GM18870 (cell line): Measurements from ENCODE around the gene TTBK1.

Experiments
- ATAC-seq: cut with Tn5 transposase; IDR thresholded peaks from one replicate; pipeline ENCODE4 v1.9.1; 2021; ENCODE audit warnings: moderate library complexity; ENCODE audit not compliant: unreplicated experiment

Gene TTBK1

DNA sequence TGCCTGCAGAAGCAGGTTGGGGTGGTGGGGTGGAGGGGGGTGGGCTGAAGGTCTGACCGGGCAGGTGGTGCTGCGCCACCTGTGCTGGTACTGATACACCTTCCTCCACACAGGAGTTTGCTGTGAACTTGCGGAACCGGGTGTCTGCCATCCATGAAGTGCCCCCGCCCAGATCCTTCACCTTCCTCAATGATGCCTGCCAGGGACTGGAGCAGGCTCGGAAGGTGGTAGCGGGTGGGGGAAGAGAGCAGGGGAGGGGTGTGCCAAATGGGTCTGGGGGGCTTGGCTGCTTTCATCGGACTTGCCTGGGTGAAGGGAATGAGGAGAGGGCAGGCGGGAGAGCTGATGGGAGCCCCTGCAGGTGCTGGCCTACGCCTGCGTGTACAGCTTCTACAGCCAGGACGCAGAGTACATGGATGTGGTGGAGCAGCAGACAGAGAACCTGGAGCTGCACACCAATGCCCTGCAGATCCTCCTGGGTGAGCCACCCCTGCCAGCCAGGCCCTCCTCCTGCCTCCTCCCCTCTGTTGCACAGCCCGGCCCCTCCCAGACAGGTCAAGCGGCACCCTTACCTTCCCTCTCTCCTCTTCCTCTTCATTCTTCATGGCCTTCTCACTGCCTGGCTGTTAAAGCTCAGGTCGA lies 20.7 kb upstream of the TTBK1 start:
- no peak for ATAC-seq

DNA sequence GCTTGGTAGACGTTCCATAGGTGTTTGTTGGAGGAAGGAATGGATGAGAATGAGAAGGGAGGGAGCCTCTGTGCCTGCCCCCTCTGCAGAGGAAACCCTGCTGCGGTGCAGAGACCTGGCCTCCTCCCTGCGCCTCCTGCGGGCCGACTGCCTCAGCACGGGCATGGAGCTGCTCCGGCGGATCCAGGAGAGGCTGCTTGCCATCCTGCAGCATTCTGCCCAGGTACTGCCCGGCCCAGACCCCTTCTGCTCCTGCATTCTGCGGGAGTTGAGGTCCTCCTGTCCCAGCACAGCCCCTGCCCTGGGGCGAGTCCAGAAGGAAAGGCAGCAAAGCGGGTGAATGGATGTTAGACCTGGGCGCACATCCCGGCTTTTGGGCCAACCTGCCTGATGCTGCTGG lies 20.1 kb upstream of the TTBK1 start:
- no peak for ATAC-seq

DNA sequence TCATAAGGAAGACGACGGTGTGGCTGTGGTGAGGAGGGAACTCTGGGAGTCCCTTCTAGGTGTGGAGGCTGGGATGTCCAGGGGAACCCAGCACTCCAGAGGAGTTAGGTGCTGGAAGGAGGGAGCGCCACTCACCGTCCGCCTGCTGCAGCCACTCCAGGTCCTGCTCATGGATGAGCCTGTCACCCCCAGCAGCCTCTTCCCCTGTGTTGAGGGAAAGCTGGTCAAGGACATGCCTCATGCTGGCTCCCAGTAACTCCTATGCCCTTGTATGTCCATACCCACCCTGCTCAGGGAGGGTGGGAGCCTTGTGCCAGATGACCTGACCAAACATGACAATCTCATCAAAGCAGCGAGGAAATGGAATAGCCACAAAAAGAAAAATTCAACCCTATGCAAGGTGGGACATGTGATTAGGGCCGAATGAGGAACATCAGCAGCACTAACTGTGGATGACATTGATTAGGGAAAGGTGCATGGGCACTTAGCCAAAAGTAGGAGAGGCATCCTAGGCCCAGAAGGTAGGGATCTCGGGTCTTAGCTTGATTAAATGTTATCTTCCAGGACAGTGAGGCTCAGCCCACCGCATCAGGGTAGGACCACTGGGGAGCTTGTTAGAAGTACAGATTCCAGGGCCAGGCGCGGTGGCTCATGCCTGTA lies 17.0 kb upstream of the TTBK1 start:
- ATAC-seq = no peak

DNA sequence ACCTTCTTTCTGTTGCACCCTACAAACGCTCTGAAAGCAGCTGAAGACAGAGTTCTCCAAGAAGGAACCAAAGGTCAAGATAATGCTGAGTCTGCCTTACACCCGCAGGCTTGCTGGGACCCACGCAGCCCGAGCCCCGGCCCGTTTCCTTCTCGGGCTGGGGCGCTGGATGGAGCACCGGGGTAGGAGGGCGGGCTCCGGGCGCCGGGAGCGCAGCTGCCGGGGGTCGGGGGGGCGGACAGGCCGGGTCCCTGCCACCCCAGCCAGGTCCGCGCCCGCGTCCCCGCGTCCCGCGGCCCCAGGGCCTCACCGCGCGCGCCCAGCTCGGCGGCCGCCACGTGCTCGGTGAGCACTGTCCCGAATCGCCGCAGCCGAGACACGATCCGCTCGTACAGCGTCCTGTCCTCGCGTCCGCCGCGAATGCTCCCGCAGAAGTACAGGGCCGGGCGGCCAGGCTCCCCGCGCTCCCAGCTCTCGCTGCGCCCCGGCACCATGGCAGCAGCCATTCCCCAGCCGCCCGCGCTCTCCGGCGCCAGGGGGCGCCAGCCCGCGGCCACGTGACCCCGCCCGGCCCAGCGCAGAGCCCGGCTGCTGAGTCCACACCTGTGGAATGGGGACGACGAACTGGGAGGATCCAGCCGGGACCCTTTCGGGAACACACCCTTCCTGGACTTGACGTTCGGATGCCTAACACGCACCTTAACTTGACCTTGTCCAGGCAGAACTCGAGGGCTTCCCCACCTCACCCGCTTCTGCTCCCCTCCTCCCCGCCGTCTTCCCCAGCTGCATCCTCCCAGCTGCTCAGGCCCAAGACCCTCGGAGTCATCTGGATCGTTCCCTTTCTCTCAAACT lies 14.1 kb upstream of the TTBK1 start, which contains the start of gene DNPH1:
Gene DNPH1, minus strand, starts transcription at position 531 of the 852 bp plus-strand sequence. Its CDS starts 25 bp downstream, at position 506.
- peak; percentile 59 for ATAC-seq

DNA sequence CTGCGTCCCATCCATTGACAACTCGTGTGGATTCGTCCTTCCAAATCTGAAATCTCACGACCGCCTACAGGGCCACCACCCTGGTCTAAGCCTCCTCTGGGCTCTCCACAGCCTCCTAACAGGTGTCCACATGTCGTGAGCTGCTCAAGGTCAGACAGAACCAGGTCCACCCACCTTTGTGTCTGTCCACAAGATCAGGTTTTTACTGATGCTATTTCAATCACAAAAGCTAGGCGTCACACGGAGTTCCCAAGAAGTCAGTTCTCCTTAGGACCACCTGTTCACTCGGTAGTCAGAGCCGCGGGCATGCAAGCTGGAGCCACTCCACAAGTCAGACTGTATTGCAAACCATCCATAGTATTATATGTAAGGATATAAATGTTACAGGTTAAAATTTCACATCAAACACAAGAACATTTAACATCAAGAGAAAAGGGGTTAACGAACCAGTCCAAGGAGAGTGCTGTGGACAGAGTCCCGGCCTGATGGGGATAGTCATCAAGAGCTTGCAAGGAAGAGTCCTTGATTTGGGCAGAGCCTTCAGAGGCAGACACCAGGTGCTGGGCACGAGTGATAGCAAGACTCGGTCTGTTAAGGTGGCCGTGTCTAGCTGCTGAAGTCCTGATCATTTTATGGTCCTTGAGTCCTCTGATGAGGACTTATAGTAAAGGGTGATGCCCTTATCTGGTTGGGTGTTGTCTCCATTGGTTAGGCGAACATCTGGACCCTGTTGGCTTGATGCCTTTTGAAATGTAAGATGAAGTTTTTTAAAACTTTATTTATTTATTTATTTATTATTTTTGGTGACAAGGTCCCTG lies 13.3 kb upstream of the TTBK1 start:
- ATAC-seq = no peak

DNA sequence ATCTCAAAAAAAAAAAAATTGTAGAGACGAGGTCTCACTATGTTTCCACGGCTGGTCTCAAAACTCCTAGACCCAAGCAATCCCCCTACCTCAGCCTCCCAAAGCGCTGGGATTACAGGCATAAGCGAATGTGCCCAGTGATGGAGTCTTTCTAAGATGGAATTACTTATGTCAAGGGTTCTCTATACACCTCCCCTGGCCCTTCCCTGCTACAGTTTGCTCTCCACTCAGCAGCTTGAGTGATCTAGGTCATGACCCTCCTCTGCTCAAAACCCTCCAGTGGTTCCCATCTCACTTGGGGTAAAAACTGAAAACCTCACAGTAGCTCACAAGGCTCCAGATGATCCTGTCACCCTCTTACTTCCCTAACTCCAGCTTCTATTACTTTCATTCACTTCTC lies 12.2 kb upstream of the TTBK1 start:
- no peak for ATAC-seq

DNA sequence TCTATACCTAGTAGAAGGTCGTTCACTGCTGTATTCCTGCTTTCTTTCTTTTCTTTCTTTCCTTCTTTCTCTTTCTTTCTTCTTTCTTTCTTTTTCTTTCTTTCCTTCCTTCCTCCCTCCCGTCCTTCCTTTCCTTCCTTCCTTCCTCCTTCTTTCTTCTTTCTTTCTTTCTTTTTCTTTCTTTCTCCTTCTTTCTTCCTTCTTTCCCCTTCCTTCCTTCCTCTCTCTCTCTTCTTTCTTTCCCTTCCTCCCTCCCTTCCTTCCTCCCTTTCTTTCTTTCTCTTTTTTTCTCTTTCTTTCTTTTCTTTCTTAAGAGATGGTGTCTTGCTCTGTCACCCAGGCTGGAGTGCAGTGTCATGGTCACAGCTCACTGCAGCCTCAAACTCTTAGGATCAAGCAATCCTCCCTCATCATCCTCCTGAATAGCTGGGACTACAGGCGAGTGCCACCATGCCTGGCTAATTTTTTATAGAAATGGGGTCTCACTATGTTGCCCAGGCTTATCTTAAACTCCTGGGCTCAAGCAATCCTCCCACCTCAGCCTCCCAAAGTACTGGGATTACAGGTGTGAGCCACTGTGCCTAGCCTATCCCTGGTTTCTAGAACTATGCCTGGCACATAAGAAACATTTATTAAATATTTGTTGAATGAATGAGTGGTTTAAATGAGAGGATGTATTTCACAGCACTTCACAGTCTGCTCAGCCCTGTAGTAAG lies 11.4 kb upstream of the TTBK1 start:
- no peak for ATAC-seq

DNA sequence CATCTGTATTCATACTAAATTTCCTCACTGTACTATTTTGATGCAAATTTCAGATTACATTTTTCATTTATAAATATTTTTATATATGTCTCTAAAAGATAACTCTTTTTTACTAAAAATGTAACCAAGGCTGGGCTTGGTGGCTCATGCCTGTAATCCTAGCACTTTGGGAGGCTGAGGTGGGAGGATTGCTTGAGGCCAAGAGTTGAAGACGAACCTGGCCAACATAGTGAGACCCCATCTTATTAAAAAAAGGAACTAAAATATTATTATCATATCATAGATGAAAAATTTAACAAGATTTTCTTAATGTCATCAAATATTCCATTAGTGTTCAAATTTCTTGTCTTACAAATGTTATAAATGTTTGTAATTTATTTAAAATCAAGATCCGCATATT lies 7.4 kb upstream of the TTBK1 start:
- ATAC-seq = no peak

DNA sequence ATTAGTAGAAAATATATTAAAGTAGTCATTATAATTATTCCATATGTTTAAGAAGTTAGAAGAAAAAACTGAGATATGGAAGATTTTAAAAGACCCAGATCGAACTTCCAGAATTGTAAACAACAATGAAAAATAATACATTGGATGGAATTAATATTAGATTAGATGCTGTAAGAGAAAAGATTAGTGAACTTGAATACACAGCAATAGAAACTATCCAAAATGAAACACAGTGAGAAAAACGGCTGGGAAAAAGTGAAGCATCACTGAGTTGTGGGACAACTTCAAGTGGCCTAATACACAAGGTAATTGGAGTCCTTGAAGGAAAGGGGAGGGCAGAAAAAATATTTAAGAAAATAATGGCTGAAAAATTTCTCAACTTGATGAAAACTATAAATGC lies 4.2 kb upstream of the TTBK1 start:
- no peak for ATAC-seq

DNA sequence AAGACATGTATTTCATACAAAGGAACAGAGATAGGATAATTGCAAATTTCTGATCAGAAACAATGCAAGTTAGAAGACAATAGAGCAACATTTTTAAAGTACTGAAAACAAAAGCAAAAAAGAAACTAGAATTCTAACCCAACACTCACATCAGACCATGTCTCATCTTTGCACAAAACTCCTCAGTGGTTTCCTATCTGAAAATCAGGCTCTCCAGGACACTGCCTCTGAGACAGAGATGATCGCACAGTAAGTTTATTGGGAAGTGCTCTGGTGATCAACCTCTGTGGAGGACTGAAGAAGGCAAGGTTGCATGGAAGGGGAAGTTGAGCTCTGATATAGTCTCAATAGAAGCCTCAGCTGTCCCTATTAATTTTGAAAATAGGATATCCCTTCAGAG lies 2.3 kb upstream of the TTBK1 start:
- ATAC-seq = no peak

DNA sequence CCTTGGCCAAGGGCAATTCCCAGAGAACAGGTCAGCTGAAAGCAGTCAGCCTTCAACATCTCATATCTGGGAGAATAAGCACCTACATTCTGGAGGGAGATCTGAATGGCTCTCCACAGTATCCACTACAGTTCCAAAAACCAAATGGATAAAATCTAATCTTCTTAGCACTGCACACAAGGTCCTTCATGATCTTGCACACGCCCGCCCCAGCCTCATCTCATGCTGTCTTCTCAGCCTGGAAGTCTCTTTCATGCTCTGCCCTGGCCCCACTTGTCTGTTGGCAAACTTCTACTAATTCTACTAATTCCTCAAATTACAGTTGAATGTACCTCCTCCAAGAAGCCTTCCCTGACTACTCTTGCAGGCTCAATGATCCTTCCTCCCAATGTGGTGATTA lies 1.8 kb upstream of the TTBK1 start:
- ATAC-seq = no peak

DNA sequence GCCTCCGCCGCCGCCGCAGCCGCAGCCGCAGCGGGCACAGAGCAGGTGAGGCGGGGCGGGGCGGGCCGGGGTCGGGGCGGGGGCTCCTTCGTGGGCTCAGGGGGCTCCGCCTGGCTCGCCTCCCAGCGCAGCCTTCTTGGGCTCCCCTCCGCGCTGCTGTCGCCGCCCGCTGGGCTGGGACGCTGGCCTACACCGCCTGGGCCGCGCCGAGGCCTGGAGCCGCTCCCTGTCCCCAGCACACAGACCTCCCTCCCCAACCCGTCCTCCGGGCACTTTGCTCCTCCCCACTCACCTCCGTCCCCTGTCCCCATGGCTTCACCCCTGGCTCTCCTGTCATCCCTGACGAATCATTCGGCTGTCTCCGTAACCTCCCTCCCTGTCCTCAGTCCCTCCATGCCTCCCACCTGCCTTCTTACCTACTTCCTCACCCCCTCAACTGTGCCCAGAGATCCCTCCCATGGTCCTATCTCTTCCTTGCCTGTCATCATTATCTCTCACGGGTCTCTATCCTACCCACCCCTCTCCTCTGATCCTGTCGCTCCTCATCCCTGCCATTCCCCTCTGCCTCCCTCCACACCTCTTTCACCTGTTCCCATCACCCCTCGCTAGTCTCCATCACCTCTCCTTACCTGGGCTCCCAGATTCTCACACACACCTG lies 512 bp downstream of the TTBK1 start:
- no peak for ATAC-seq

DNA sequence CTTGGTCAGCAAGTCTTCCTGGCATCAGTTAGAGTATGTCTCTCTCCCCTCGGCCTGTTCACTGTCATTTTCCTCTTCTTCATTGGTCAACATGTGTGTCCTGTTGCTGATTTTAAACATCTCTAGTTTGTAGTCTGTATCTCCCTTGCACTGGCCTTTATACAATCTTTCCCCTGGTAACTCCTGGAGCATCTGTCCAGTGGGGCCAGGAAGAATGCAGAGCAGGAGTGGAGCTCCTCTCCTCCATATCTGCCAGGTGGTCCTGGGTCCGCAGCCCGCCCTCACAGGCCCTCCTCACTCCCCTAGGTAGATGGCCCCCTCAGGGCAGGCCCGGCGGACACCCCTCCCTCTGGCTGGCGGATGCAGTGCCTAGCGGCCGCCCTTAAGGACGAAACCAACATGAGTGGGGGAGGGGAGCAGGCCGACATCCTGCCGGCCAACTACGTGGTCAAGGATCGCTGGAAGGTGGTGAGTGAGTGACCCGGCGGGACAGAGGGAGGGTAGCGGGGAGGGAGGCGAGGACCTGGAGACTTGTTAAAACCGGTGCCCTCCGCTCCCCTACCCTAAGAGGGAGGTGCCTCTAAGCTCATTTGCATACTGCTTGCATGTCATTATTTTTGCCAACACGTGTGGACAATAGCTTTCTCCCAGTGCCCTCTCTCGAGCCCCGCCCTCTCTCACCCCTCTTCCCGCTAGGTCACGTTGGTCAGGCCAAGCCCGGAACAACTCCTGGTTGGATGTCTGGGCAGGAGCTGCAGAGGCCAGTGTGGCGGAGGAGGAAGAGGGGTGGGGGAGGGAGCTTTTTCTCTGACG lies 3.2 kb downstream of the TTBK1 start:
- ATAC-seq = no peak

DNA sequence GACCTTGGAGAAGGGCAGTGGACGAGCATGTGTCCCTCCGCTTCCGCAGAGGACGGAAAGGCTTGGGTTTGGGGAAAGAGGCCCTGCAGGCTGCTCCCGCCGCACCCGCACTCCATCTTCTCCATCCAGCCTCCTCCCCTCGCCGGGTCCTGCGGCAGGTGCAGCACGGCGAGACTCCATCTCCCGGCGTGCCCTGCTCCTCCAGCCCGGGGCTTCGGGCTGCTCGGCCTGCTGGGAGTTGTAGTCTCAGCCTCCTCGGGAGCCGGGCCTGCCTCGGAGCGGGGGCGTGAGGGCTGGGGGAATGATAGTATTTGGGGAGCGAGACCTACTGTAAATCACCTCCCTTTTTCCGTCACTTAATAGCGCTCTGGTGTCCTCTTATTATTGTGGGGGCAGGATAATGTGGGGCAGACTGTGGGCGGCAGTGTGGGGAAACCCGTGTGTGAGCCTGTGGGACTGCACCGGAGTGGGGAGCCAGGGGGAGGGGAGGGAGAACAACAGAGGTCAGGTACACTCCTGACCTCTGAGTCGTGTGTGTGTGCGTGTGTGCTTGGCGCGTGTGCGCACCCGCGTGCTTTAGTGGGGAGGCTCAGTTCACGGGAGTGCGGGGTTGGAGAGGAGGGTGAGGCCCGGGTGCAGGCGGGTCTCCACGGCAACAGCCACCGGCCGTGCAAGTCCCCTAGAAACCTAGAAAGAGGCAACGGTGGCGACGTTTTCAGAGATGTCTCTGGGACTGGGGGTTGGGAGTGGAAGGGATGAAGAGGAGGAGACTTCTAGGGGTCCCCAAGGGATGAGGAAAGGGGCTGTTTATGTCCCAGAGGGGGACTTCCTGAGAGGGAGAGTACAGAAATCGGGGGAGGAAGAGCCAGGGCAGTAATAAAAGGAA lies 4.1 kb downstream of the TTBK1 start:
- no peak for ATAC-seq

DNA sequence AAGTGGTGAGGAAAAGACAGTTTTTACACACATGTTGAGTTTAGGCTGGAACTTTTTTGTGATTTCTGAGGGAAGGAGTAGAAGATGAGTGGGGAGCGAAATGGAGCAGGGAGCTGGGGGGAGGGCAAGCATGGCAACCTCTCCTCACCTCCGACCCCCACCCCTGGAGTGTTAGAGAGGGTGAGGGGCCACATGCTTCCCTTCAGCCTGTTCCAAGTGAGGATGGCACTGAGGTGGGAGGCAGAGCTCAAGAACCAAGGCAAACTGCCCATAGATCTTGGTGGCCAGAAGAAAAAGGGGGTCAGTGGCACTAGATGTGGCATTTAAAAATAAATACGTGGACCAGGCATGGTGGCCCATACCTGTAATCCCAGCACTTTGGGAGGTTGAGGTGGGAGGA lies 4.8 kb downstream of the TTBK1 start:
- ATAC-seq = no peak

DNA sequence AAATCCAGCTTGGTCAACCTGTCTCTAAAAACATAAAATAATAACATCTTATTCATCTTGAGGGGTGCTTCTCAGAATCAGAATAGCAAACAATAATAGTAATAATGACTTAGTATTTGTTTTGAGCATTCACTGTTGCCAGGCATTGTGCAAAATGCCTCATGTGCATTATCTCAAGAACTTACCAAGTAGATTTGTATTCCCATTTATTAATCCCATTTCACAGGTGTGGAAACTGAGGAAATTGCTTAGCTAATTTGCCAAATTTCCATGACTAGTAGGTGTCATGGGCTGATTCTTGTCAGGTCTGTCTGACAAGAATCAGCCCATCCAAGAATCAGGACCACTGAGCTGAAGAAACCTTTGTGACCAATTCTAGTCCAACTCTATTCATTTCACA lies 5.5 kb downstream of the TTBK1 start:
- no peak for ATAC-seq

DNA sequence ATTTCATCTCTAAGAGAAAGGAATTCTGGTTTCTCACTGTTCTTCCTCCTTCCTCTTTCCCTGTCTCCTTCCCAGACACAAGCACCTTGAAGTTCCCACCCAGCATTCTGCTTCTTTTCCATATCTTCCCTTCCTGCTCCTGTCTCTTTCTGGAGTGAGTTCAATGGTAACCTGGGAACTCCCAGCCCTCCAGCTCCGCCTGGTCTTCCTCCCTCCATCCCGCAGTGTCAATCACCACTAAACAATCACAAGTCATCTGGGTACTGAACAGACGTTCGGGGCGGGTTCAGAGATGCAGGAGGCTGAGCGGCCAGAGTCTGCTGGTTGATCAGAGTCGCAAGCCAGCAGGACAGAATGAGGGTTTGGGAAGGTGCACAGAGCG lies 7.7 kb downstream of the TTBK1 start:
- ATAC-seq = no peak

DNA sequence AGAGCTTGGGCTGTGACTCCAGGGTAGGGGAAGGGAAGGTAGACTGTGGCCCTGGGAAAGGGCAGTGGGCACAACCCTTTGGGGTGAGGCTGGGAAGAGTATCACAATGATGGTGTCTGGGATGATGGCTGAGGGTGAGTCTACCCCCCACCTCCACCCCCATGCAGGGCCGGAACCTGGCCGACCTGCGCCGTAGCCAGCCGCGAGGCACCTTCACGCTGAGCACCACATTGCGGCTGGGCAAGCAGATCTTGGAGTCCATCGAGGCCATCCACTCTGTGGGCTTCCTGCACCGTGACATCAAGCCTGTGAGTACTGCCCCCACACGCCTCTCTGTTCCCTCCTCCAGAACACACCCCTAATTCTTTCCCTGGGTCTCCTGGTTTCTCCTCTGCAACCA lies 10.1 kb downstream of the TTBK1 start:
- no peak for ATAC-seq
